HepG2 (cell line): Measurements from ENCODE around the gene ISOC2. TPM values are rescaled to one million over a fixed set of nuclear protein-coding genes. Genes with fewer than 3 reads are reported as not detected.

Source experiments
- ATAC-seq: fragments of 200-7000 bp; cut with Tn5 transposase; 3 replicates; pipeline ENCODE4 v1.9.1; 2020; ENCODE audit warnings: mild to moderate bottlenecking, moderate library complexity
- BruUV-seq: library from RNA; stranded (reverse); fragments of 400-500 nt; replicated peaks from 2 replicates; lab custom pipeline; 2021; lab: Mats Ljungman, UMichigan
- CTCF ChIA-PET: fragments of 300-600 bp; formaldehyde crosslinking; extraction: SDS; loops from one replicate; lab custom pipeline; 2021; ENCODE audit warnings: low total read pairs, inconsistent platforms, low intra/inter-chr PET ratio; lab: Yijun Ruan, JAX
- POLR2A ChIA-PET: fragments of 350-600 bp; sonication (Branson Sonifier 250); formaldehyde crosslinking; loops from one replicate; lab custom pipeline; 2020; ENCODE audit warnings: antibody characterized with exemption, inconsistent platforms; lab: Yijun Ruan, JAX
- DNase-seq: peaks from one replicate; pipeline ENCODE4 v3.0.0-alpha.2; 2015; ENCODE audit warnings: low spot score
- FAIRE-seq: peaks from 3 replicates; lab custom pipeline; 2011; peaks lifted over from hg19 to GRCh38; lab: Jason Lieb, UNC
- H2AFZ ChIP-seq: one replicate; pipeline ENCODE4 v1.6.1; 2011; ENCODE audit warnings: low read length, inconsistent platforms
- H3K27ac ChIP-seq: fragments of 300-600 bp; 3 replicates; pipeline ENCODE4 v1.8.0; 2011; ENCODE audit warnings: mixed run types, mild to moderate bottlenecking, mixed read lengths, low read length, inconsistent platforms; ENCODE audit not compliant: insufficient read depth; ENCODE audit errors: extremely low read length
- H3K27me3 ChIP-seq, 2 experiments: fragments of 200-600 bp in 1 of 2; 2 replicates in 1 of 2; 3 replicates in 1 of 2; pipeline versions ENCODE4 v1.6.0 to v1.8.0; 2011; ENCODE audit warnings: low read length in 2 of 2, mild to moderate bottlenecking in 2 of 2, moderate library complexity in 2 of 2, inconsistent platforms in 1 of 2; ENCODE audit not compliant: insufficient read depth in 2 of 2, control insufficient read depth in 1 of 2
- H3K36me3 ChIP-seq, 2 experiments: fragments of 200-600 bp in 1 of 2; replicated peaks in 1 of 2; 2 replicates in 1 of 2; 3 replicates in 1 of 2; pipeline versions ENCODE4 v1.5.1 to v1.8.0; 2011; ENCODE audit warnings: low read length in 2 of 2, inconsistent platforms in 1 of 2; ENCODE audit not compliant: insufficient read depth in 2 of 2, control insufficient read depth in 1 of 2
- H3K4me1 ChIP-seq: 2 replicates; pipeline ENCODE4 v1.5.1; 2012; ENCODE audit warnings: low read length, inconsistent platforms; ENCODE audit not compliant: insufficient read depth
- H3K4me2 ChIP-seq: 2 replicates; pipeline ENCODE4 v1.6.0; 2011; ENCODE audit warnings: low read depth, low read length, inconsistent platforms
- H3K4me3 ChIP-seq, 3 experiments: fragments of 200-600 bp in 1 of 3; sonication (generic), shearing (Covaris generic) in 1 of 3; replicated peaks in 1 of 3; 2 replicates each; pipeline ENCODE4 v1.5.1; 2011 to 2016; ENCODE audit warnings: low read length in 3 of 3, inconsistent platforms in 2 of 3, low read depth in 2 of 3, mild to moderate bottlenecking in 2 of 3, control low read depth in 1 of 3, mixed read lengths in 1 of 3; ENCODE audit not compliant: insufficient read depth in 1 of 3
- H3K79me2 ChIP-seq: one replicate; pipeline ENCODE4 v1.6.1; 2011; ENCODE audit warnings: low read length, inconsistent platforms; ENCODE audit not compliant: insufficient read depth
- H3K9ac ChIP-seq: 2 replicates; pipeline ENCODE4 v1.6.0; 2011; ENCODE audit warnings: mild to moderate bottlenecking, low read depth, low read length, inconsistent platforms; ENCODE audit not compliant: insufficient read depth
- H3K9me3 ChIP-seq: 2 replicates; pipeline ENCODE4 v1.5.1; 2012; ENCODE audit warnings: mild to moderate bottlenecking, low read length
- H4K20me1 ChIP-seq: 2 replicates; pipeline ENCODE4 v1.6.0; 2011; ENCODE audit warnings: inconsistent platforms, mild to moderate bottlenecking, low read length, moderate library complexity; ENCODE audit not compliant: insufficient read depth
- ARNT ChIP-seq: fragments of 450-650 bp; IDR thresholded peaks from 2 replicates; pipeline ENCODE4 v1.6.1; 2017
- E2F2 ChIP-seq: sonication (generic); formaldehyde crosslinking; IDR thresholded peaks from 2 replicates; pipeline ENCODE4 v1.4.0; 2020; ENCODE audit warnings: missing genetic modification reagents, borderline replicate concordance
- KLF16 ChIP-seq, 2 experiments: sonication (generic) in 1 of 2; formaldehyde crosslinking in 1 of 2; IDR thresholded peaks; 2 replicates each; pipeline versions ENCODE4 v1.6.1 to v1.8.0; 2016 to 2023; ENCODE audit warnings: missing genetic modification reagents in 2 of 2, missing compliant biosample characterization in 1 of 2
- MEIS2 ChIP-seq: sonication (generic); formaldehyde crosslinking; IDR thresholded peaks from 2 replicates; pipeline ENCODE4 v1.9.0; 2021; ENCODE audit warnings: mild to moderate bottlenecking, missing genetic modification reagents
- REL ChIP-seq: sonication (generic); formaldehyde crosslinking; conservative IDR thresholded peaks from 2 replicates; pipeline ENCODE4 v1.8.0; 2022; ENCODE audit warnings: mild to moderate bottlenecking, missing genetic modification reagents, moderate library complexity
- ZBTB33 ChIP-seq: sonication (generic); formaldehyde crosslinking; IDR thresholded peaks from 2 replicates; pipeline ENCODE4 v1.4.0; 2020; ENCODE audit warnings: missing genetic modification reagents
- WGBS: methylation state at CpG from one replicate; pipeline ENCODE4 v1.1.6; 2017; ENCODE audit warnings: low lambda C conversion rate; 5-methylcytosine and 5-hydroxymethylcytosine counted together
- in situ Hi-C: cut with HindIII; loops from 2 replicates; pipeline ENCODE4 v1.10.0; 2017; ENCODE audit warnings: low pct_unique_long_range_greater_than_20kb; ENCODE audit not compliant: extremely low pct_ligation_motif_present
- intact Hi-C: fragments of 100-400 bp; cut with micrococcal nuclease; formaldehyde crosslinking; loops from one replicate; pipeline ENCODE4 v1.10.0; 2022; ENCODE audit not compliant: unreplicated experiment
- polyA plus RNA-seq, 8 experiments: library from polyadenylated mRNA; depleted of rRNA in 3 of 8; stranded (reverse) in 7 of 8; unstranded in 1 of 8; fragments of >200 nt; fragmentation: Illumina TruSeq in 4 of 8; extraction: Trizol in 4 of 8; gene quantifications; 2 replicates each; pipeline versions ENCODE4 v1.2.1 to v1.2.3, GENCODE V29; 2011 to 2016; ENCODE audit warnings: low read depth in 4 of 8, missing spikeins in 1 of 8, mixed read lengths in 1 of 8; ENCODE audit not compliant: insufficient read depth in 1 of 8
- total RNA-seq, 5 experiments: library from RNA; depleted of rRNA; stranded (reverse); fragments of >200 nt; fragmentation: Illumina TruSeq; extraction: Trizol; gene quantifications; 2 replicates each; pipeline ENCODE4 v1.2.3, GENCODE V29; 2016; ENCODE audit warnings: low read depth in 1 of 5
- TF ChIP-seq, protein P1 (sequence below), 2 experiments: sonication (generic) in 1 of 2; formaldehyde crosslinking in 1 of 2; IDR thresholded peaks; 2 replicates each; pipeline versions ENCODE4 v1.6.1 to v1.9.0; 2014 to 2022; ENCODE audit warnings: antibody characterized with exemption in 1 of 2, borderline replicate concordance in 1 of 2, inconsistent platforms in 1 of 2, low read depth in 1 of 2, missing genetic modification reagents in 1 of 2
- TF ChIP-seq, protein P2 (sequence below): IDR thresholded peaks from 2 replicates; pipeline ENCODE4 v1.6.1; 2016
- TF ChIP-seq, protein P3 (sequence below): sonication (generic); formaldehyde crosslinking; IDR thresholded peaks from 2 replicates; pipeline ENCODE4 v1.4.0; 2020; ENCODE audit warnings: missing genetic modification reagents

Gene ISOC2
- total and polyA plus RNA-seq, 2 of the 13 experiments (the other 11 are each of a cell fraction or from before 2014, with no cell fraction given), result 76.8 to 105 TPM

DNA sequence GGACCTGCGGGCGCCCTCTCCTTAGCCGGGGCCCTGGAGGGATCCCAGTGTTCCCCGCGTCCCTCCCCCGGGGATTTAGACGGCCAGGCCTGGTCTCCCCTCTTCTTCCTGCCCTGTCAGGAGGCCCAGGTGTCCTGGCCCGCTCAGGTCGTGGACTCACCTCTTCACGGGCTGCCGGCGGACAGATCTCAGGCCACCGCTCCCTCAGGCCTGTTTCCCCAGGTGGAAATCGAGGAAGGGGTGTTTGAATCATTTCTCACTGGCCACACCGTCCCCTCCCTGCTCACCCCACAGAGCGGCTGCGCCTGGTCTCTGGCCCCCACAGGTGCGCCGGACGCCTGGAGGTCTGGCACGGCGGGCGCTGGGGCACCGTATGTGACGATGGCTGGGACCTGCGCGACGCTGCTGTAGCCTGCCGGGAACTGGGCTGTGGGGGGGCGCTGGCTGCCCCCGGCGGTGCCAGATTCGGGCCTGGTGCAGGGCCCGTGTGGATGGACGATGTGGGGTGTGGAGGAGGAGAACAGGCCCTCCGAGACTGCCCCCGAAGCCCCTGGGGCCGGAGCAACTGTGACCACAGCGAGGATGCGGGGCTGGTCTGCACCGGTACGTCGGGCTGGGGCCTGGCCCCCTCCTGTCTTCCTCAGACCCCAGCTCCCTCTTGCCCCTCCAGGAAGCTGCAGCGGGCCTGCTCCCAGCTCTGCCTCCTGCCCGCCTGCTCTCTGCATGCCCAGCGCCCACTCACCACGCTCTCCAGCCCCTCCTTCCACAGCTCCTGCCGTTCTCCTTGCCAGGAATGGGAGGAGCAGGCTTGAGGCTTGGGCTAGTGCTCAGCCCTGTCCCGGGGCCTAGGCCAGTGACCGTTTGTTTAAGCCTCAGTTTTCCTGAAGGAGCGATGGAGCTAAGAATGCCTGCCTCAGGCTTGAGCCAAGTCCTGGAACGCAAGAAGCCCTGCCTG, 29.3 kb upstream of the ISOC2 start:
- no peak for ATAC-seq
- H3K27me3 ChIP-seq, result peaks cover 16 to 58% of the 10 kb centered on the region in 2 experiments
- no peaks in the 10 kb centered on the region for H4K20me1 ChIP-seq
- no peak overlapping the region for H3K4me3 ChIP-seq
- peaks cover 29% of the 10 kb centered on the region for H3K4me1 ChIP-seq
- DNase-seq, result no peak
- intact Hi-C loops (no loop called here), in situ Hi-C loops (no loop called here)
- 53% methylated on average over 17 of the region's 52 CpGs for WGBS
- ChIA-PET POLR2A (no interaction called here), CTCF (no interaction called here)
- no TSS peak for BruUV-seq
- no peaks in the 10 kb centered on the region for H3K79me2 ChIP-seq
- TF ChIP-seq, protein P1, sequence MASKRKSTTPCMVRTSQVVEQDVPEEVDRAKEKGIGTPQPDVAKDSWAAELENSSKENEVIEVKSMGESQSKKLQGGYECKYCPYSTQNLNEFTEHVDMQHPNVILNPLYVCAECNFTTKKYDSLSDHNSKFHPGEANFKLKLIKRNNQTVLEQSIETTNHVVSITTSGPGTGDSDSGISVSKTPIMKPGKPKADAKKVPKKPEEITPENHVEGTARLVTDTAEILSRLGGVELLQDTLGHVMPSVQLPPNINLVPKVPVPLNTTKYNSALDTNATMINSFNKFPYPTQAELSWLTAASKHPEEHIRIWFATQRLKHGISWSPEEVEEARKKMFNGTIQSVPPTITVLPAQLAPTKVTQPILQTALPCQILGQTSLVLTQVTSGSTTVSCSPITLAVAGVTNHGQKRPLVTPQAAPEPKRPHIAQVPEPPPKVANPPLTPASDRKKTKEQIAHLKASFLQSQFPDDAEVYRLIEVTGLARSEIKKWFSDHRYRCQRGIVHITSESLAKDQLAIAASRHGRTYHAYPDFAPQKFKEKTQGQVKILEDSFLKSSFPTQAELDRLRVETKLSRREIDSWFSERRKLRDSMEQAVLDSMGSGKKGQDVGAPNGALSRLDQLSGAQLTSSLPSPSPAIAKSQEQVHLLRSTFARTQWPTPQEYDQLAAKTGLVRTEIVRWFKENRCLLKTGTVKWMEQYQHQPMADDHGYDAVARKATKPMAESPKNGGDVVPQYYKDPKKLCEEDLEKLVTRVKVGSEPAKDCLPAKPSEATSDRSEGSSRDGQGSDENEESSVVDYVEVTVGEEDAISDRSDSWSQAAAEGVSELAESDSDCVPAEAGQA (IDR thresholded peaks at IDR 0.05; ENCODE audit: low read depth), result no peak
- TF ChIP-seq, protein P1 (CRISPR knock-in tag; IDR thresholded peaks at IDR 0.05; ENCODE audit: borderline replicate concordance), result no peak
- TF ChIP-seq ZBTB33 (no peak), REL (CRISPR knock-in tag) (no peak), KLF16 (CRISPR knock-in tag; IDR thresholded peaks at IDR 0.05) (no peak), MEIS2 (CRISPR knock-in tag) (no peak), ARNT (no peak), E2F2 (CRISPR knock-in tag) (no peak)
- TF ChIP-seq, protein P2, sequence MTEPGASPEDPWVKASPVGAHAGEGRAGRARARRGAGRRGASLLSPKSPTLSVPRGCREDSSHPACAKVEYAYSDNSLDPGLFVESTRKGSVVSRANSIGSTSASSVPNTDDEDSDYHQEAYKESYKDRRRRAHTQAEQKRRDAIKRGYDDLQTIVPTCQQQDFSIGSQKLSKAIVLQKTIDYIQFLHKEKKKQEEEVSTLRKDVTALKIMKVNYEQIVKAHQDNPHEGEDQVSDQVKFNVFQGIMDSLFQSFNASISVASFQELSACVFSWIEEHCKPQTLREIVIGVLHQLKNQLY (CRISPR knock-in tag), result no peak
- TF ChIP-seq, protein P3, sequence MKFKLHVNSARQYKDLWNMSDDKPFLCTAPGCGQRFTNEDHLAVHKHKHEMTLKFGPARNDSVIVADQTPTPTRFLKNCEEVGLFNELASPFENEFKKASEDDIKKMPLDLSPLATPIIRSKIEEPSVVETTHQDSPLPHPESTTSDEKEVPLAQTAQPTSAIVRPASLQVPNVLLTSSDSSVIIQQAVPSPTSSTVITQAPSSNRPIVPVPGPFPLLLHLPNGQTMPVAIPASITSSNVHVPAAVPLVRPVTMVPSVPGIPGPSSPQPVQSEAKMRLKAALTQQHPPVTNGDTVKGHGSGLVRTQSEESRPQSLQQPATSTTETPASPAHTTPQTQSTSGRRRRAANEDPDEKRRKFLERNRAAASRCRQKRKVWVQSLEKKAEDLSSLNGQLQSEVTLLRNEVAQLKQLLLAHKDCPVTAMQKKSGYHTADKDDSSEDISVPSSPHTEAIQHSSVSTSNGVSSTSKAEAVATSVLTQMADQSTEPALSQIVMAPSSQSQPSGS (CRISPR knock-in tag), result no peak
- no peak overlapping the region for H3K9ac ChIP-seq
- no peak overlapping the region for H3K27ac ChIP-seq
- FAIRE-seq, result no peak
- H3K9me3 ChIP-seq, result no peaks in the 10 kb centered on the region
- no peak overlapping the region for H2AFZ ChIP-seq
- no peak overlapping the region for H3K4me2 ChIP-seq
- no peaks in the 10 kb centered on the region for H3K36me3 ChIP-seq
